ENCODE data around the gene TMED4. TPM values are rescaled to one million over a fixed set of nuclear protein-coding genes. Genes with fewer than 3 reads are reported as not detected.

The TMED4 gene
- total and polyA plus RNA-seq, 10 of the 15 experiments (the other 5 are each of a cell fraction or from before 2014, with no cell fraction given) = 20.8 to 71.3 (median 51.0) TPM

DNA sequence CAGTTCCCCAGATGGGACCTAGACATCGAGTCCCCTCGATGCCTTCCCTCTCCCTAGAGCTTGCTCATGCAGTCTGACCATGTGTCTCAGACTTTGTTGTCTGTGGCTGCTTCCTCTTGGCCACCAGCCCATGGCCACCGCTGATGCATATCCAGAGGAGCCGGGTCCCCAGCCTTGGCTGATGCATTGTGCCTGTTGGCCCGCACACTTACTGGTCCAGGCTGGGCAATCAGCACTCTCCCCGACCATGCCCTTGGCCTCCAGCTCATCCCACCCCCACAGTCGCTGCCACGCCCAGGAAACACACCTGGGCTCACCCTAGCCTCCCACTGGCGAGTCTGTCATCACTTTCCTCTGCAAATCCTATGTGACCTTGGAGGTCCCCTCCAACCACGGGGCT lies 51.0 kb downstream of the TMED4 start:
- Histone ChIP-seq H3K4me3 (no peak overlapping the region), H3K9me3 (replicated peaks; ENCODE audit: control insufficient read depth, insufficient read depth, low read length) (no peaks in the 10 kb centered on the region), H3K27me3 (replicated peaks in 1 of 2; ENCODE audit: control insufficient read depth in 2 of 2, insufficient read depth in 2 of 2, low read length in 1 of 2) (no peaks in the 10 kb centered on the region), H3K36me3 (ENCODE audit: control insufficient read depth in 2 of 2, insufficient read depth in 2 of 2, low read length in 1 of 2) (no peaks in the 10 kb centered on the region), H3K4me2 (ENCODE audit: control insufficient read depth, insufficient read depth) (no peak overlapping the region), H3K4me1 (ENCODE audit: control insufficient read depth, insufficient read depth, low read length) (no peaks in the 10 kb centered on the region), H3K9ac (ENCODE audit: control insufficient read depth, insufficient read depth, low read length) (no peak overlapping the region), H4K20me1 (ENCODE audit: control insufficient read depth, insufficient read depth) (no peaks in the 10 kb centered on the region), H3K27ac (ENCODE audit: control insufficient read depth, insufficient read depth) (no peak overlapping the region), H2AFZ (ENCODE audit: control insufficient read depth, low read depth, low read length) (no peak overlapping the region), H3K79me2 (ENCODE audit: control insufficient read depth, insufficient read depth, low read length) (no peaks in the 10 kb centered on the region)
- in situ Hi-C loops (cut with MboI) (no loop called here), intact Hi-C loops (cut with micrococcal nuclease; ENCODE audit: unreplicated experiment) (no loop called here)
- ATAC-seq = peak; percentile 45
- RAD21 ChIA-PET (ENCODE audit: unreplicated experiment) = no interaction called here
- no TSS peak for BruUV-seq (replicated peaks)
- 15% methylated on average over 10 of the region's 10 CpGs for WGBS (ENCODE audit: insufficient coverage, insufficient replicate concordance, low lambda C conversion rate, missing lambda C conversion rate)
- no peak for FAIRE-seq
- TF ChIP-seq ZSCAN29 (IDR thresholded peaks at IDR 0.05) (no peak), RBBP5 (conservative IDR thresholded peaks at IDR 0.05) (no peak), NR2F1 (conservative IDR thresholded peaks at IDR 0.05) (no peak), KDM1A (IDR thresholded peaks at IDR 0.05; ENCODE audit: borderline replicate concordance) (no peak), POU2F2 (IDR thresholded peaks at IDR 0.05; ENCODE audit: borderline replicate concordance, low read depth, low read length) (no peak), ZNF207 (IDR thresholded peaks at IDR 0.05; ENCODE audit: borderline replicate concordance) (no peak), EZH2 (IDR thresholded peaks at IDR 0.05; ENCODE audit: borderline replicate concordance, control insufficient read depth, low read depth, low read length) (no peak), HDGF (IDR thresholded peaks at IDR 0.05) (no peak), CBX3 (IDR thresholded peaks at IDR 0.05; ENCODE audit: borderline replicate concordance, low read depth) (no peak), STAT1 (conservative IDR thresholded peaks at IDR 0.05) (no peak)
- TF ChIP-seq, protein P1, sequence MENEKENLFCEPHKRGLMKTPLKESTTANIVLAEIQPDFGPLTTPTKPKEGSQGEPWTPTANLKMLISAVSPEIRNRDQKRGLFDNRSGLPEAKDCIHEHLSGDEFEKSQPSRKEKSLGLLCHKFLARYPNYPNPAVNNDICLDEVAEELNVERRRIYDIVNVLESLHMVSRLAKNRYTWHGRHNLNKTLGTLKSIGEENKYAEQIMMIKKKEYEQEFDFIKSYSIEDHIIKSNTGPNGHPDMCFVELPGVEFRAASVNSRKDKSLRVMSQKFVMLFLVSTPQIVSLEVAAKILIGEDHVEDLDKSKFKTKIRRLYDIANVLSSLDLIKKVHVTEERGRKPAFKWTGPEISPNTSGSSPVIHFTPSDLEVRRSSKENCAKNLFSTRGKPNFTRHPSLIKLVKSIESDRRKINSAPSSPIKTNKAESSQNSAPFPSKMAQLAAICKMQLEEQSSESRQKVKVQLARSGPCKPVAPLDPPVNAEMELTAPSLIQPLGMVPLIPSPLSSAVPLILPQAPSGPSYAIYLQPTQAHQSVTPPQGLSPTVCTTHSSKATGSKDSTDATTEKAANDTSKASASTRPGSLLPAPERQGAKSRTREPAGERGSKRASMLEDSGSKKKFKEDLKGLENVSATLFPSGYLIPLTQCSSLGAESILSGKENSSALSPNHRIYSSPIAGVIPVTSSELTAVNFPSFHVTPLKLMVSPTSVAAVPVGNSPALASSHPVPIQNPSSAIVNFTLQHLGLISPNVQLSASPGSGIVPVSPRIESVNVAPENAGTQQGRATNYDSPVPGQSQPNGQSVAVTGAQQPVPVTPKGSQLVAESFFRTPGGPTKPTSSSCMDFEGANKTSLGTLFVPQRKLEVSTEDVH (IDR thresholded peaks at IDR 0.05; ENCODE audit: low read depth, partially characterized antibody) = no peak
- DNase-seq (ENCODE audit: low read depth, low spot score) = no peak
- SMC1A ChIA-PET (ENCODE audit: uncharacterized antibody, unreplicated experiment) = no interaction called here
- CTCF ChIA-PET = no interaction called here
- POLR2A ChIA-PET = no interaction called here

Other genes with a start within 250 kb of the TMED4 start
- 41.1 and 53.0 TPM in 2 replicates for gene NUDCD3, start 91.6 kb downstream of the TMED4 start, total RNA-seq (2014; rRNA removed)
- 29.1 and 35.4 TPM in 2 replicates for gene NUDCD3, start 91.6 kb downstream of the TMED4 start, total RNA-seq (2014; rRNA removed; fragmentation: Illumina TruSeq; extraction: Trizol)
- 89.8 and 92.3 TPM in 2 replicates for gene NUDCD3, start 91.6 kb downstream of the TMED4 start, total RNA-seq (2021)
- gene NUDCD3, start 91.6 kb downstream of the TMED4 start, polyA plus RNA-seq (2011; rRNA removed) = 46.6 and 54.4 TPM in 2 replicates
- 42.9 and 49.8 TPM in 2 replicates for gene NUDCD3, start 91.6 kb downstream of the TMED4 start, polyA plus RNA-seq (2014; fragmentation: Illumina TruSeq; extraction: Trizol)
- 10 to 100 TPM; 25.0 to 30.7 TPM for gene NUDCD3, start 91.6 kb downstream of the TMED4 start, polyA plus RNA-seq (2014; fragmentation: Nextera tagmentation; extraction: Ambion mirVana)
- 43.1 and 47.0 TPM in 2 replicates for gene NUDCD3, start 91.6 kb downstream of the TMED4 start, polyA plus RNA-seq (2014; rRNA removed)
- 10 to 100 TPM; 75.2 to 77.4 TPM for gene NUDCD3, start 91.6 kb downstream of the TMED4 start, polyA plus RNA-seq (2016; fragmentation: Nextera tagmentation; extraction: Ambion mirVana)
- gene NPC1L1, start 40.9 kb downstream of the TMED4 start, total RNA-seq (2014; rRNA removed) = 0.11 TPM in 1 of 2 replicates, not detected in the other
- not detected in 2 replicates for gene NPC1L1, start 40.9 kb downstream of the TMED4 start, total RNA-seq (2014; rRNA removed; fragmentation: Illumina TruSeq; extraction: Trizol)
- 0.08 TPM in 1 of 2 replicates, not detected in the other for gene NPC1L1, start 40.9 kb downstream of the TMED4 start, total RNA-seq (2021)
- 0.37 and 0.90 TPM in 2 replicates for gene NPC1L1, start 40.9 kb downstream of the TMED4 start, polyA plus RNA-seq (2011; rRNA removed)
- gene NPC1L1, start 40.9 kb downstream of the TMED4 start, polyA plus RNA-seq (2014; fragmentation: Illumina TruSeq; extraction: Trizol) = 0.01 TPM in 1 of 2 replicates, not detected in the other
- not detected for gene NPC1L1, start 40.9 kb downstream of the TMED4 start, polyA plus RNA-seq (2014; fragmentation: Nextera tagmentation; extraction: Ambion mirVana)
- 0.03 TPM in 1 of 2 replicates, not detected in the other for gene NPC1L1, start 40.9 kb downstream of the TMED4 start, polyA plus RNA-seq (2014; rRNA removed)
- gene NPC1L1, start 40.9 kb downstream of the TMED4 start, polyA plus RNA-seq (2016; fragmentation: Nextera tagmentation; extraction: Ambion mirVana) = not detected
- gene DDX56, start 8.3 kb downstream of the TMED4 start, total RNA-seq (2014; rRNA removed) = 93.2 and 97.4 TPM in 2 replicates
- gene DDX56, start 8.3 kb downstream of the TMED4 start, total RNA-seq (2014; rRNA removed; fragmentation: Illumina TruSeq; extraction: Trizol) = 51.5 and 52.1 TPM in 2 replicates
- gene DDX56, start 8.3 kb downstream of the TMED4 start, total RNA-seq (2021) = 86.3 and 92.4 TPM in 2 replicates
- gene DDX56, start 8.3 kb downstream of the TMED4 start, polyA plus RNA-seq (2011; rRNA removed) = 56.0 and 82.9 TPM in 2 replicates
- 39.1 and 78.1 TPM in 2 replicates for gene DDX56, start 8.3 kb downstream of the TMED4 start, polyA plus RNA-seq (2014; fragmentation: Illumina TruSeq; extraction: Trizol)
- gene DDX56, start 8.3 kb downstream of the TMED4 start, polyA plus RNA-seq (2014; fragmentation: Nextera tagmentation; extraction: Ambion mirVana) = 10 to 100 TPM; 19.8 to 48.3 TPM
- 79.6 and 93.8 TPM in 2 replicates for gene DDX56, start 8.3 kb downstream of the TMED4 start, polyA plus RNA-seq (2014; rRNA removed)
- 100 to 1,000 TPM; 127 to 136 TPM for gene DDX56, start 8.3 kb downstream of the TMED4 start, polyA plus RNA-seq (2016; fragmentation: Nextera tagmentation; extraction: Ambion mirVana)
- 60.6 and 63.5 TPM in 2 replicates for gene OGDH, start 24.4 kb upstream of the TMED4 start, total RNA-seq (2014; rRNA removed)
- gene OGDH, start 24.4 kb upstream of the TMED4 start, total RNA-seq (2014; rRNA removed; fragmentation: Illumina TruSeq; extraction: Trizol) = 20.5 and 23.1 TPM in 2 replicates
- gene OGDH, start 24.4 kb upstream of the TMED4 start, total RNA-seq (2021) = 103 and 104 TPM in 2 replicates
- 16.7 and 33.8 TPM in 2 replicates for gene OGDH, start 24.4 kb upstream of the TMED4 start, polyA plus RNA-seq (2011; rRNA removed)
- gene OGDH, start 24.4 kb upstream of the TMED4 start, polyA plus RNA-seq (2014; fragmentation: Illumina TruSeq; extraction: Trizol) = 39.9 and 56.7 TPM in 2 replicates
- gene OGDH, start 24.4 kb upstream of the TMED4 start, polyA plus RNA-seq (2014; fragmentation: Nextera tagmentation; extraction: Ambion mirVana) = 1 to 10 TPM; 4.1 to 4.2 TPM
- gene OGDH, start 24.4 kb upstream of the TMED4 start, polyA plus RNA-seq (2014; rRNA removed) = 44.7 and 49.1 TPM in 2 replicates
- 10 to 100 TPM; 52.0 to 53.2 TPM for gene OGDH, start 24.4 kb upstream of the TMED4 start, polyA plus RNA-seq (2016; fragmentation: Nextera tagmentation; extraction: Ambion mirVana)
- 22.4 and 23.9 TPM in 2 replicates for gene ZMIZ2, start 166.6 kb upstream of the TMED4 start, total RNA-seq (2014; rRNA removed)
- gene ZMIZ2, start 166.6 kb upstream of the TMED4 start, total RNA-seq (2014; rRNA removed; fragmentation: Illumina TruSeq; extraction: Trizol) = 12.6 and 13.4 TPM in 2 replicates
- 127 and 158 TPM in 2 replicates for gene ZMIZ2, start 166.6 kb upstream of the TMED4 start, total RNA-seq (2021)
- gene ZMIZ2, start 166.6 kb upstream of the TMED4 start, polyA plus RNA-seq (2011; rRNA removed) = 9.9 and 20.5 TPM in 2 replicates
- 20.0 and 47.0 TPM in 2 replicates for gene ZMIZ2, start 166.6 kb upstream of the TMED4 start, polyA plus RNA-seq (2014; fragmentation: Illumina TruSeq; extraction: Trizol)
- 1 to 10 TPM in 1 of 2 experiments, under 1 TPM in 1; 0.71 to 1.5 TPM for gene ZMIZ2, start 166.6 kb upstream of the TMED4 start, polyA plus RNA-seq (2014; fragmentation: Nextera tagmentation; extraction: Ambion mirVana)
- 68.1 and 79.0 TPM in 2 replicates for gene ZMIZ2, start 166.6 kb upstream of the TMED4 start, polyA plus RNA-seq (2014; rRNA removed)
- gene ZMIZ2, start 166.6 kb upstream of the TMED4 start, polyA plus RNA-seq (2016; fragmentation: Nextera tagmentation; extraction: Ambion mirVana) = 1 to 10 TPM; 6.8 to 7.5 TPM
- 4,456 and 4,588 TPM in 2 replicates for gene PPIA, start 214.4 kb upstream of the TMED4 start, total RNA-seq (2014; rRNA removed)
- 4,167 and 4,257 TPM in 2 replicates for gene PPIA, start 214.4 kb upstream of the TMED4 start, total RNA-seq (2014; rRNA removed; fragmentation: Illumina TruSeq; extraction: Trizol)
- gene PPIA, start 214.4 kb upstream of the TMED4 start, total RNA-seq (2021) = 2,712 and 2,761 TPM in 2 replicates
- gene PPIA, start 214.4 kb upstream of the TMED4 start, polyA plus RNA-seq (2011; rRNA removed) = 5,180 and 5,731 TPM in 2 replicates
- 7,982 and 8,071 TPM in 2 replicates for gene PPIA, start 214.4 kb upstream of the TMED4 start, polyA plus RNA-seq (2014; fragmentation: Illumina TruSeq; extraction: Trizol)
- 1,000 to 10,000 TPM; 4,393 to 4,550 TPM for gene PPIA, start 214.4 kb upstream of the TMED4 start, polyA plus RNA-seq (2014; fragmentation: Nextera tagmentation; extraction: Ambion mirVana)
- gene PPIA, start 214.4 kb upstream of the TMED4 start, polyA plus RNA-seq (2014; rRNA removed) = 5,467 and 5,874 TPM in 2 replicates
- gene PPIA, start 214.4 kb upstream of the TMED4 start, polyA plus RNA-seq (2016; fragmentation: Nextera tagmentation; extraction: Ambion mirVana) = 1,000 to 10,000 TPM; 5,978 to 5,991 TPM